ENCODE results near the gene AHCYL2. TPM values are rescaled to one million over a fixed set of nuclear protein-coding genes. Genes with fewer than 3 reads are reported as not detected.

The AHCYL2 gene
- total and polyA plus RNA-seq, 5 donors from 2014 or later: 6.2 to 18.5 (median 8.3) TPM

DNA sequence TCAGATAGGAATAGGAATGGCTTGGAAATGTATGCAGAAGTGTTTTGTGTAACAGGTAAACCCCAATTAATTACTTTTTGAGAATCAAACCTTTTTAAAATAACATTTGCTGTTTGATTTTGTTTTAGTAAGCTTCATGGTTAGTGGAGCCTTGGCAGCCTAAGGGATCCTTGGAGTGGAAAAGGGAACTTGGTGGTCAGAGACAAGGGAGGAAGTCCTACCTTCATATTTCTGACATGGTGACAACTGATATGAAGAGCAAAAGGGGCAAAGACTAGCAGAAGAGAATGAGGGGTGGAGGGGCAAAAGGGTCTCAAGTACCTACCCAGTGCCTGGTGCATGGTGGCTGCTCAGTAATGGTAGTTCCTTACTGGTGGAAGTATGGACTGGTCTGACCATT is 32.3 kb downstream of the AHCYL2 start:
- Mint-ChIP-seq H3K36me3 (no peaks in the 10 kb centered on the region), H3K9me3 (no peaks in the 10 kb centered on the region), H3K4me1 (peaks cover 24 to 31% (median 27%) of the 10 kb centered on the region in 4 donors), H3K27me3 (no peaks in the 10 kb centered on the region), H3K27ac (peak overlapping the region in 1 of 3 donors; percentile 36), H3K4me3 (no peak overlapping the region)
- Histone ChIP-seq H3K27me3 (ENCODE audit: control insufficient read depth, insufficient read depth, low read length) (no peaks in the 10 kb centered on the region), H3K4me3 (ENCODE audit: low read depth, low read length) (no peak overlapping the region), H3K36me3 (ENCODE audit: control insufficient read depth, insufficient read depth, low read length) (no peaks in the 10 kb centered on the region), H3K27ac (ENCODE audit: insufficient read depth, low read length, poor library complexity, severe bottlenecking) (no peak overlapping the region), H3K4me1 (ENCODE audit: control insufficient read depth, insufficient read depth, low read length, poor library complexity, severe bottlenecking) (peaks cover 7% of the 10 kb centered on the region), H3K9me3 (ENCODE audit: control insufficient read depth in 2 of 2, low read length in 2 of 2) (no peaks in the 10 kb centered on the region)
- ATAC-seq (ENCODE audit: low read depth in 2 of 2): no peak
- no peak for DNase-seq

DNA sequence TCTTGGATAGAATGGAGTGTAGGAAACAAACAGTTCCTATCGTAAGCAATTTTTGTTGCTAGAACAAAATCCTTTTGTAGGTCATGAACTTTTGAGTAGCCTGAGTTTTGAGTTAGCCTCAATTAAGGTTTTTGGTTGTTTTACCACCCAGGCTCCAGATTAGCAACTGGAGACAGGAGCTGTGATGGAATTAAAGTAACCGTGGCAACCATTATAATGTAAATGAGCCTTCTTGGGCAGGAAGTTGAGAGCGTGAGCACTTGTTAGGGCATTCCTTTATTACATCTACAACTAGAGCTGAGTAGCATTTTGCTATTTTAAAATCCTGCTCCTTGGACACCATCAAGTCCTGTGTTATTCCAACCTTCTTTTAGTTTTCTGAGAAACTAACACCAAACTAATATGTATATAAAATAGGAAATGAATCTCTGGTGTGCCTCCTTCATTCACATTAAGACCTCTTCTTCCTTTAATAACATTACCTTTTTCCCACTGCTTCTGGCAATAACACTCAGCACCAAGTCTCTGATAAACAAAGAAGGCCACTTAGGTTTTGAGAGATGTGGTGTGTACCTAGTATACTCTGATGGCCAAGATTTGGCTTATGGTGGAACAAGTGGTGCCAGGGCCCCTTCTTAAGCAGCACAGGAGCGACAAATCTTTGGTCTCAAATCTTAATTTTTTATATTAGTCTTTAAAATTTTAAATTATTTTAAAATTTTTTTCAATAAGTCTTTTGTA is 34.0 kb downstream of the AHCYL2 start:
- H3K27me3 ChIP-seq (ENCODE audit: control insufficient read depth, insufficient read depth, low read length): no peaks in the 10 kb centered on the region
- peak in 2 of 3 donors; percentile 9 to 30 for DNase-seq
- H3K4me1 ChIP-seq (ENCODE audit: control insufficient read depth, insufficient read depth, low read length, poor library complexity, severe bottlenecking): peaks cover 12% of the 10 kb centered on the region
- Mint-ChIP-seq H3K9me3 (no peaks in the 10 kb centered on the region), H3K36me3 (no peaks in the 10 kb centered on the region), H3K27me3 (no peaks in the 10 kb centered on the region), H3K4me1 (peaks cover 28 to 40% (median 36%) of the 10 kb centered on the region in 4 donors), H3K27ac (peak overlapping the region in 2 of 3 donors; percentile 74 to 79), H3K4me3 (peak overlapping the region; percentile 69 to 76 (median 76))
- no peak for ATAC-seq (ENCODE audit: low read depth in 2 of 2)
- H3K9me3 ChIP-seq (ENCODE audit: control insufficient read depth in 2 of 2, low read length in 2 of 2): no peaks in the 10 kb centered on the region
- no peaks in the 10 kb centered on the region for H3K36me3 ChIP-seq (ENCODE audit: control insufficient read depth, insufficient read depth, low read length)
- no peak overlapping the region for H3K27ac ChIP-seq (ENCODE audit: insufficient read depth, low read length, poor library complexity, severe bottlenecking)
- peak overlapping the region; percentile 60 for H3K4me3 ChIP-seq (ENCODE audit: low read depth, low read length)

DNA sequence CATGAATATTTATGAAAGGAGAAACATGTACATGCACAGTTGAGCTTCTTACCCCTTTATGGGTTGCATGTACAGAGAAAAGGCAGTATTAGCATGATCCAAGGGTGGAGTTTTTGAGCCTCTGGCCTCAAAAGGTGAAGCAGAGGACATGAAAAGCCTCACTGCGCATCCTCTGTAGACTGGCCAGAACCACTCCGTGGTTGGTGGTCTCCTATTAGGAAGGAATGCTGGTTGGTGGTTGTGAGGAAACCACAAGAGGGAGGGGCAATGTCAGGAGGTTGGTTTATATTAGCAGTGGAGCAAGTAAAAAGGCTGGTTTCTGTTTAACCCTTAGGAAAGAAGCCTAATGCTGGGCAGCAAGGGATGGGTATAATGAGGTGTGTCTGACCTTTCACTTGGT is 37.5 kb downstream of the AHCYL2 start:
- no peak for ATAC-seq (ENCODE audit: low read depth in 2 of 2)
- H3K4me3 ChIP-seq (ENCODE audit: low read depth, low read length): no peak overlapping the region
- DNase-seq: peak in 1 of 3 donors; percentile 10
- H3K27ac ChIP-seq (ENCODE audit: insufficient read depth, low read length, poor library complexity, severe bottlenecking): no peak overlapping the region
- no peak overlapping the region for H3K27ac Mint-ChIP-seq
- H3K36me3 Mint-ChIP-seq: no peaks in the 10 kb centered on the region
- no peaks in the 10 kb centered on the region for H3K9me3 Mint-ChIP-seq
- H3K27me3 ChIP-seq (ENCODE audit: control insufficient read depth, insufficient read depth, low read length): no peaks in the 10 kb centered on the region
- no peaks in the 10 kb centered on the region for H3K9me3 ChIP-seq (ENCODE audit: control insufficient read depth in 2 of 2, low read length in 2 of 2)
- H3K27me3 Mint-ChIP-seq: no peaks in the 10 kb centered on the region
- H3K4me3 Mint-ChIP-seq: no peak overlapping the region
- peaks cover 12% of the 10 kb centered on the region for H3K4me1 ChIP-seq (ENCODE audit: control insufficient read depth, insufficient read depth, low read length, poor library complexity, severe bottlenecking)
- H3K4me1 Mint-ChIP-seq: peaks cover 26 to 40% (median 33%) of the 10 kb centered on the region in 4 donors
- H3K36me3 ChIP-seq (ENCODE audit: control insufficient read depth, insufficient read depth, low read length): no peaks in the 10 kb centered on the region

GRCh38 chr7:129263168-129263567 is 38.3 kb downstream of the AHCYL2 start:
- Mint-ChIP-seq H3K4me1 (peaks cover 28 to 40% (median 33%) of the 10 kb centered on the region in 4 donors), H3K27ac (no peak overlapping the region), H3K36me3 (no peaks in the 10 kb centered on the region), H3K4me3 (no peak overlapping the region), H3K9me3 (no peaks in the 10 kb centered on the region), H3K27me3 (no peaks in the 10 kb centered on the region)
- peak in 1 of 3 donors; percentile 26 for DNase-seq
- H3K27ac ChIP-seq (ENCODE audit: insufficient read depth, low read length, poor library complexity, severe bottlenecking): no peak overlapping the region
- no peaks in the 10 kb centered on the region for H3K27me3 ChIP-seq (ENCODE audit: control insufficient read depth, insufficient read depth, low read length)
- no peak for ATAC-seq (ENCODE audit: low read depth in 2 of 2)
- no peak overlapping the region for H3K4me3 ChIP-seq (ENCODE audit: low read depth, low read length)
- H3K9me3 ChIP-seq (ENCODE audit: control insufficient read depth in 2 of 2, low read length in 2 of 2): no peaks in the 10 kb centered on the region
- peaks cover 12% of the 10 kb centered on the region for H3K4me1 ChIP-seq (ENCODE audit: control insufficient read depth, insufficient read depth, low read length, poor library complexity, severe bottlenecking)
- H3K36me3 ChIP-seq (ENCODE audit: control insufficient read depth, insufficient read depth, low read length): no peaks in the 10 kb centered on the region

- no peaks in the 10 kb centered on the region for H3K27me3 ChIP-seq (ENCODE audit: control insufficient read depth, insufficient read depth, low read length)
- H3K9me3 Mint-ChIP-seq: no peaks in the 10 kb centered on the region
- no peaks in the 10 kb centered on the region for H3K9me3 ChIP-seq (ENCODE audit: control insufficient read depth in 2 of 2, low read length in 2 of 2)
- H3K4me1 Mint-ChIP-seq: peaks cover 19 to 29% (median 22%) of the 10 kb centered on the region in 4 donors
- no peak overlapping the region for H3K4me3 Mint-ChIP-seq
- no peak for DNase-seq
- peaks cover 5% of the 10 kb centered on the region for H3K4me1 ChIP-seq (ENCODE audit: control insufficient read depth, insufficient read depth, low read length, poor library complexity, severe bottlenecking)
- no peaks in the 10 kb centered on the region for H3K27me3 Mint-ChIP-seq
- ATAC-seq (ENCODE audit: low read depth in 2 of 2): no peak
- no peaks in the 10 kb centered on the region for H3K36me3 Mint-ChIP-seq
- H3K27ac Mint-ChIP-seq: no peak overlapping the region
- H3K4me3 ChIP-seq (ENCODE audit: low read depth, low read length): no peak overlapping the region
- H3K36me3 ChIP-seq (ENCODE audit: control insufficient read depth, insufficient read depth, low read length): no peaks in the 10 kb centered on the region
- H3K27ac ChIP-seq (ENCODE audit: insufficient read depth, low read length, poor library complexity, severe bottlenecking): no peak overlapping the region
These were observed 39.7 kb downstream of the AHCYL2 start for GRCh38 chr7:129264534-129264933.

DNA sequence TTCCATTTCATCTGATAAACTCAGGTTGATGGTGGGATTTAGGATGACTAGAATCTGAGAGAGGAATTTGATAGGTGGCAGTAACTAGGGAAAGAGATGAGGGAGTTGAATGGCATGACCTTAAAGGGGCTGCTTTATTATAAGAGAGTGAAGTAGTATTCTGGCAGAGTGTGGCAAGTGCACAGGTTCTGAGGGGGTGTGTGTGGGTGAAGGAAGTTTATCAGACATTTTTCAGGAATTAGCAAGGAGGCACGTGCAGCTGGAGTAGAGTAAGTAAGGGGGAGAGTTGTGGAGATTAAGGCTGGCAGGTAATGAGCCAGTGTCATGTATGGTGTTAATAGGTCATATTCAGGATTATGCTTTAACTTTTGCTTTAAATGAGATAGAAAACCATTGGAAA is 40.5 kb downstream of the AHCYL2 start:
- Histone ChIP-seq H3K27me3 (ENCODE audit: control insufficient read depth, insufficient read depth, low read length) (no peaks in the 10 kb centered on the region), H3K36me3 (ENCODE audit: control insufficient read depth, insufficient read depth, low read length) (no peaks in the 10 kb centered on the region), H3K4me1 (ENCODE audit: control insufficient read depth, insufficient read depth, low read length, poor library complexity, severe bottlenecking) (peaks cover 5% of the 10 kb centered on the region), H3K9me3 (ENCODE audit: control insufficient read depth in 2 of 2, low read length in 2 of 2) (no peaks in the 10 kb centered on the region), H3K4me3 (ENCODE audit: low read depth, low read length) (no peak overlapping the region), H3K27ac (ENCODE audit: insufficient read depth, low read length, poor library complexity, severe bottlenecking) (no peak overlapping the region)
- Mint-ChIP-seq H3K4me1 (peaks cover 15 to 21% (median 17%) of the 10 kb centered on the region in 4 donors), H3K9me3 (no peaks in the 10 kb centered on the region), H3K36me3 (no peaks in the 10 kb centered on the region), H3K27ac (no peak overlapping the region), H3K27me3 (no peaks in the 10 kb centered on the region), H3K4me3 (no peak overlapping the region)
- ATAC-seq (ENCODE audit: low read depth in 2 of 2) (no peak), DNase-seq (no peak)

GRCh38 chr7:129266181-129266580 is 41.4 kb downstream of the AHCYL2 start:
- ATAC-seq (ENCODE audit: low read depth in 2 of 2) (no peak), DNase-seq (no peak)
- Mint-ChIP-seq H3K27me3 (no peaks in the 10 kb centered on the region), H3K4me1 (peaks cover 14 to 19% (median 16%) of the 10 kb centered on the region in 4 donors), H3K9me3 (no peaks in the 10 kb centered on the region), H3K4me3 (no peak overlapping the region), H3K36me3 (no peaks in the 10 kb centered on the region), H3K27ac (no peak overlapping the region)
- Histone ChIP-seq H3K27me3 (ENCODE audit: control insufficient read depth, insufficient read depth, low read length) (no peaks in the 10 kb centered on the region), H3K27ac (ENCODE audit: insufficient read depth, low read length, poor library complexity, severe bottlenecking) (no peak overlapping the region), H3K4me3 (ENCODE audit: low read depth, low read length) (no peak overlapping the region), H3K36me3 (ENCODE audit: control insufficient read depth, insufficient read depth, low read length) (no peaks in the 10 kb centered on the region), H3K4me1 (ENCODE audit: control insufficient read depth, insufficient read depth, low read length, poor library complexity, severe bottlenecking) (peaks cover 5% of the 10 kb centered on the region), H3K9me3 (ENCODE audit: control insufficient read depth in 2 of 2, low read length in 2 of 2) (no peaks in the 10 kb centered on the region)

- Mint-ChIP-seq H3K36me3 (peaks cover 10% of the 10 kb centered on the region), H3K9me3 (no peaks in the 10 kb centered on the region), H3K27ac (no peak overlapping the region), H3K4me3 (no peak overlapping the region), H3K4me1 (peaks cover 5 to 11% (median 8%) of the 10 kb centered on the region in 4 donors), H3K27me3 (no peaks in the 10 kb centered on the region)
- Histone ChIP-seq H3K9me3 (ENCODE audit: control insufficient read depth in 2 of 2, low read length in 2 of 2) (no peaks in the 10 kb centered on the region), H3K4me3 (ENCODE audit: low read depth, low read length) (no peak overlapping the region), H3K27me3 (ENCODE audit: control insufficient read depth, insufficient read depth, low read length) (no peaks in the 10 kb centered on the region), H3K36me3 (ENCODE audit: control insufficient read depth, insufficient read depth, low read length) (peaks cover 5% of the 10 kb centered on the region), H3K4me1 (ENCODE audit: control insufficient read depth, insufficient read depth, low read length, poor library complexity, severe bottlenecking) (no peaks in the 10 kb centered on the region), H3K27ac (ENCODE audit: insufficient read depth, low read length, poor library complexity, severe bottlenecking) (no peak overlapping the region)
- no peak for ATAC-seq (ENCODE audit: low read depth in 2 of 2)
- DNase-seq: no peak
These were observed 45.2 kb downstream of the AHCYL2 start for GRCh38 chr7:129270077-129270476.

Measured in CD4-positive, CD25-positive, alpha-beta regulatory T cell (primary cell).